Suprapubic skin (tissue), 3 donors: Measurements from ENCODE around the gene NACA2.

ENCODE experiments used
- CTCF ChIP-seq, 2 donors: fragments of 200-600 bp in 1 of 2; fragments of 450-650 bp in 1 of 2; sonication (generic) in 1 of 2; IDR thresholded peaks; one replicate each; pipeline ENCODE4 v1.5.1; 2016 to 2019; ENCODE audit warnings: antibody characterized with exemption in 2 of 2, mild to moderate bottlenecking in 1 of 2, moderate library complexity in 1 of 2
- POLR2A ChIP-seq, 2 donors: fragments of 450-650 bp; IDR thresholded peaks; one replicate each; pipeline ENCODE4 v1.6.1; 2017; ENCODE audit warnings: antibody characterized with exemption in 2 of 2, mild to moderate bottlenecking in 2 of 2, moderate library complexity in 2 of 2

GRCh38 chr17:61587807-61588660 lies 3.0 kb downstream of the NACA2 start:
- TF ChIP-seq CTCF (IDR thresholded peaks at IDR 0.05): no peak
- no peak for TF ChIP-seq POLR2A (IDR thresholded peaks at IDR 0.05)
